Loucy (cell line): ENCODE measurements around the gene UNC50.

Experiments used
- H2AFZ ChIP-seq: fragments of 200-600 bp; sonication (generic); 2 replicates; pipeline ENCODE4 v1.6.0; 2016; ENCODE audit warnings: antibody characterized with exemption, mild to moderate bottlenecking, low read length, moderate library complexity
- H3F3A ChIP-seq: fragments of 200-600 bp; 2 replicates; pipeline ENCODE4 v1.6.0; 2016; ENCODE audit warnings: antibody characterized with exemption, low read depth, mild to moderate bottlenecking
- H3K27me3 ChIP-seq: fragments of 200-600 bp; sonication (generic); 2 replicates; pipeline ENCODE4 v1.6.1; 2014; ENCODE audit warnings: low read length, mild to moderate bottlenecking; ENCODE audit not compliant: insufficient read depth, poor library complexity, severe bottlenecking
- H3K36me3 ChIP-seq: fragments of 200-600 bp; sonication (generic); 2 replicates; pipeline ENCODE4 v1.6.1; 2016; ENCODE audit warnings: low read length; ENCODE audit not compliant: insufficient read depth
- H3K4me1 ChIP-seq: fragments of 200-600 bp; sonication (generic); 2 replicates; pipeline ENCODE4 v1.5.1; 2014; ENCODE audit warnings: low read length, mild to moderate bottlenecking; ENCODE audit not compliant: insufficient read depth, poor library complexity, severe bottlenecking
- H3K4me2 ChIP-seq: fragments of 200-600 bp; sonication (generic); 2 replicates; pipeline ENCODE4 v1.6.0; 2014; ENCODE audit warnings: antibody characterized with exemption, low read length, low read depth, mild to moderate bottlenecking; ENCODE audit not compliant: poor library complexity, severe bottlenecking
- H3K4me3 ChIP-seq: fragments of 200-600 bp; sonication (generic); 2 replicates; pipeline ENCODE4 v1.5.1; 2014; ENCODE audit warnings: low read length, mild to moderate bottlenecking, mixed read lengths; ENCODE audit not compliant: poor library complexity, severe bottlenecking
- H3K79me2 ChIP-seq: fragments of 200-600 bp; sonication (generic); 2 replicates; pipeline ENCODE4 v1.6.1; 2014; ENCODE audit warnings: low read length; ENCODE audit not compliant: insufficient read depth
- H3K9ac ChIP-seq: fragments of 200-600 bp; sonication (generic); 2 replicates; pipeline ENCODE4 v1.6.0; 2014; ENCODE audit warnings: mild to moderate bottlenecking, low read depth, low read length, moderate library complexity; ENCODE audit not compliant: poor library complexity, severe bottlenecking
- H3K9me2 ChIP-seq: fragments of 200-600 bp; sonication (generic); replicated peaks from 2 replicates; pipeline ENCODE4 v1.6.1; 2016; ENCODE audit warnings: low read depth, low read length, mixed read lengths
- H3K9me3 ChIP-seq: fragments of 200-600 bp; sonication (generic); 2 replicates; pipeline ENCODE4 v1.6.1; 2014; ENCODE audit warnings: mild to moderate bottlenecking, antibody characterized with exemption, low read length, low read depth; ENCODE audit not compliant: insufficient read depth
- H4K20me1 ChIP-seq: fragments of 200-600 bp; sonication (generic); 2 replicates; pipeline ENCODE4 v1.6.0; 2014; ENCODE audit warnings: antibody characterized with exemption, low read length, mild to moderate bottlenecking; ENCODE audit not compliant: insufficient read depth, poor library complexity, severe bottlenecking
- CTCF ChIP-seq: fragments of 200-600 bp; sonication (generic); conservative IDR thresholded peaks from 2 replicates; pipeline ENCODE4 v1.5.1; 2014; ENCODE audit warnings: mild to moderate bottlenecking, antibody characterized with exemption, low read length
- EZH2phosphoT487 ChIP-seq: fragments of 200-600 bp; IDR thresholded peaks from 2 replicates; pipeline ENCODE4 v1.6.1; 2018; ENCODE audit warnings: antibody characterized with exemption, mild to moderate bottlenecking, moderate library complexity, borderline replicate concordance

Gene UNC50

GRCh38 chr2:98617149-98617548 is 8.8 kb downstream of the UNC50 start:
- no peaks in the 10 kb centered on the region for H3K9me3 ChIP-seq
- H3K79me2 ChIP-seq: peaks cover 15% of the 10 kb centered on the region; the same call in 1 of the 2 replicates
- TF ChIP-seq CTCF (no peak), EZH2phosphoT487 (no peak)
- H2AFZ ChIP-seq: no peak overlapping the region
- H3K4me3 ChIP-seq: no peak overlapping the region
- H3K9ac ChIP-seq: no peak overlapping the region
- no peaks in the 10 kb centered on the region for H4K20me1 ChIP-seq
- H3F3A ChIP-seq: no peaks in the 10 kb centered on the region
- H3K36me3 ChIP-seq: peaks cover 17% of the 10 kb centered on the region; the same call in 1 of the 2 replicates
- no peak overlapping the region for H3K4me2 ChIP-seq
- no peaks in the 10 kb centered on the region for H3K27me3 ChIP-seq
- no peaks in the 10 kb centered on the region for H3K9me2 ChIP-seq
- peaks cover 2% of the 10 kb centered on the region for H3K4me1 ChIP-seq

- H3K9me3 ChIP-seq: no peaks in the 10 kb centered on the region
- H3F3A ChIP-seq: no peaks in the 10 kb centered on the region
- no peak overlapping the region for H3K4me3 ChIP-seq
- no peaks in the 10 kb centered on the region for H3K27me3 ChIP-seq
- H3K4me1 ChIP-seq: peaks cover 18% of the 10 kb centered on the region
- no peak overlapping the region for H2AFZ ChIP-seq
- TF ChIP-seq CTCF (no peak), EZH2phosphoT487 (no peak)
- no peaks in the 10 kb centered on the region for H3K79me2 ChIP-seq
- H4K20me1 ChIP-seq: no peaks in the 10 kb centered on the region
- peaks cover 3% of the 10 kb centered on the region; the same call in 1 of the 2 replicates for H3K36me3 ChIP-seq
- H3K9me2 ChIP-seq: no peaks in the 10 kb centered on the region
- H3K4me2 ChIP-seq: no peak overlapping the region
- no peak overlapping the region for H3K9ac ChIP-seq
These were observed 15.3 kb downstream of the UNC50 start for GRCh38 chr2:98623657-98624056.

- peaks cover 6% of the 10 kb centered on the region; the same call in 1 of the 2 replicates for H3K36me3 ChIP-seq
- no peak overlapping the region for H3K4me2 ChIP-seq
- peaks cover 22% of the 10 kb centered on the region for H3K4me1 ChIP-seq
- no peaks in the 10 kb centered on the region for H4K20me1 ChIP-seq
- H3K9ac ChIP-seq: no peak overlapping the region
- H2AFZ ChIP-seq: no peak overlapping the region
- H3K27me3 ChIP-seq: no peaks in the 10 kb centered on the region
- no peak for TF ChIP-seq CTCF
- TF ChIP-seq EZH2phosphoT487: no peak
- no peaks in the 10 kb centered on the region for H3K9me3 ChIP-seq
- peaks cover 12% of the 10 kb centered on the region for H3F3A ChIP-seq
- no peaks in the 10 kb centered on the region for H3K79me2 ChIP-seq
- no peaks in the 10 kb centered on the region for H3K9me2 ChIP-seq
- no peak overlapping the region for H3K4me3 ChIP-seq
These were observed 24.0 kb downstream of the UNC50 start for GRCh38 chr2:98632351-98632750.
